ENCODE data around the gene GDPD4.

Gene GDPD4

DNA sequence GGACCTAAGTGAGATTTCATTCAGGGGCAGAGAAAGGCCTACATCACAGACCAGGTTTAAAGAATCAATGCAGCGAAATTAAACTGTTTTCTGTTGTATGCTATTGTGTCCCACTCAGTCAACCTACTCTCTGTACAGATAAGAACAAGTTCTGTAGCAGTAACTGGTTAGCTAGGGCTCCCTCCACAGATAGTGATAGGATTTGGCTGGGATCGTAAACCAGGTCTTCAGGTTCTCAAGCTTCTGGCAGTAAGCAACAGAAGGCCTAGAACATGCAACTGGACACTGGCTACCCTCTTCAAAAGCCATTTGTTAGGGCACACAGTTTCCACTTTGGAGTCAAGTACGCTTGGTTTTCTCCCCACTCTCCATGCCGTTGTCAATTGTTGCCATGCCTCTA, 69.2 kb downstream of the GDPD4 start:
- no peaks in the 10 kb centered on the region for H3K9me2 ChIP-seq (replicated peaks; ENCODE audit: insufficient read depth, low read length)
- TF ChIP-seq EZH2phosphoT487 (IDR thresholded peaks at IDR 0.05; ENCODE audit: low read length) = no peak
- TF ChIP-seq, protein P1, sequence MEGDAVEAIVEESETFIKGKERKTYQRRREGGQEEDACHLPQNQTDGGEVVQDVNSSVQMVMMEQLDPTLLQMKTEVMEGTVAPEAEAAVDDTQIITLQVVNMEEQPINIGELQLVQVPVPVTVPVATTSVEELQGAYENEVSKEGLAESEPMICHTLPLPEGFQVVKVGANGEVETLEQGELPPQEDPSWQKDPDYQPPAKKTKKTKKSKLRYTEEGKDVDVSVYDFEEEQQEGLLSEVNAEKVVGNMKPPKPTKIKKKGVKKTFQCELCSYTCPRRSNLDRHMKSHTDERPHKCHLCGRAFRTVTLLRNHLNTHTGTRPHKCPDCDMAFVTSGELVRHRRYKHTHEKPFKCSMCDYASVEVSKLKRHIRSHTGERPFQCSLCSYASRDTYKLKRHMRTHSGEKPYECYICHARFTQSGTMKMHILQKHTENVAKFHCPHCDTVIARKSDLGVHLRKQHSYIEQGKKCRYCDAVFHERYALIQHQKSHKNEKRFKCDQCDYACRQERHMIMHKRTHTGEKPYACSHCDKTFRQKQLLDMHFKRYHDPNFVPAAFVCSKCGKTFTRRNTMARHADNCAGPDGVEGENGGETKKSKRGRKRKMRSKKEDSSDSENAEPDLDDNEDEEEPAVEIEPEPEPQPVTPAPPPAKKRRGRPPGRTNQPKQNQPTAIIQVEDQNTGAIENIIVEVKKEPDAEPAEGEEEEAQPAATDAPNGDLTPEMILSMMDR (IDR thresholded peaks at IDR 0.05; ENCODE audit: low read length) = no peak
- no peak for TF ChIP-seq EZH2 (optimal IDR thresholded peaks at IDR 0.05; ENCODE audit: low read depth, low read length)
- no peak for DNase-seq

DNA sequence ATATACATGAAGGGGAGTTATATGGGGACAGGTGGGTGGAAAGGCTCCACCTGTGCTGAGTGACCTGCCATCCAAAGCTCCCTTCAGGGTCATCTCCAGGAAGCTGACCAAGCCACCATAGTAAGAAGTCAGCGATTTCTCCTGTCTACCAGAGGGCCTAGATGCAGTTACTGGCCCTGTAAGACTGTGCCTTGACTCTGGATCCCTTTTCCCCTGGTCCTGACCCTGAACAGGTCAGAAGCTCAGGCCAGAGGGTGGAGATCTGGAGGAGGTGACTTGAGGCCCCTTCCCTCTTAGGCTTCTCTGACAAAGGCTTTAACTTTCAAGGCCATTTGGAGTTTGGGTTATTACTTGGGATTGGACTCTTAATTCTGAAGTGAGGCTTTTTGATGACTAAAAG, 69.7 kb downstream of the GDPD4 start:
- H3K9ac ChIP-seq (ENCODE audit: low read length) = no peak overlapping the region
- DNase-seq = no peak
- H3K36me3 ChIP-seq (replicated peaks; ENCODE audit: insufficient read depth, low read length) = no peaks in the 10 kb centered on the region
- no peak for TF ChIP-seq EZH2 (optimal IDR thresholded peaks at IDR 0.05; ENCODE audit: low read depth, low read length)
- TF ChIP-seq, protein P1 (IDR thresholded peaks at IDR 0.05; ENCODE audit: low read length) = no peak
- no peak for TF ChIP-seq EZH2phosphoT487 (IDR thresholded peaks at IDR 0.05; ENCODE audit: low read length)
- no peaks in the 10 kb centered on the region for H3K79me2 ChIP-seq (ENCODE audit: low read length)
- H3K4me3 ChIP-seq (ENCODE audit: low read length) = no peak overlapping the region
- H3K4me1 ChIP-seq (ENCODE audit: low read length) = no peaks in the 10 kb centered on the region
- no peaks in the 10 kb centered on the region for H3K9me2 ChIP-seq (replicated peaks; ENCODE audit: insufficient read depth, low read length)
- H2AFZ ChIP-seq (ENCODE audit: low read length) = no peak overlapping the region
- no peak overlapping the region for H3K4me2 ChIP-seq (ENCODE audit: low read depth, low read length)
- H3K27ac ChIP-seq (ENCODE audit: low read length) = no peak overlapping the region
- no peaks in the 10 kb centered on the region for H3F3A ChIP-seq (ENCODE audit: insufficient read depth, low read length)
- no peaks in the 10 kb centered on the region for H4K20me1 ChIP-seq (ENCODE audit: insufficient read depth, low read length)
- no peaks in the 10 kb centered on the region for H3K27me3 ChIP-seq (replicated peaks; ENCODE audit: insufficient read depth, low read length)
- H3K9me3 ChIP-seq (replicated peaks; ENCODE audit: insufficient read depth, low read length) = no peaks in the 10 kb centered on the region

More for the DNA sequence above, 69.2 kb downstream of the GDPD4 start:
- Histone ChIP-seq H3K27ac (ENCODE audit: low read length) (no peak overlapping the region), H3K9ac (ENCODE audit: low read length) (no peak overlapping the region), H3K36me3 (replicated peaks; ENCODE audit: insufficient read depth, low read length) (no peaks in the 10 kb centered on the region), H3F3A (ENCODE audit: insufficient read depth, low read length) (no peaks in the 10 kb centered on the region), H3K4me3 (ENCODE audit: low read length) (no peak overlapping the region), H2AFZ (ENCODE audit: low read length) (no peak overlapping the region), H3K9me3 (replicated peaks; ENCODE audit: insufficient read depth, low read length) (no peaks in the 10 kb centered on the region), H4K20me1 (ENCODE audit: insufficient read depth, low read length) (no peaks in the 10 kb centered on the region), H3K27me3 (replicated peaks; ENCODE audit: insufficient read depth, low read length) (no peaks in the 10 kb centered on the region), H3K4me1 (ENCODE audit: low read length) (no peaks in the 10 kb centered on the region), H3K4me2 (ENCODE audit: low read depth, low read length) (no peak overlapping the region), H3K79me2 (ENCODE audit: low read length) (no peaks in the 10 kb centered on the region)

DNA sequence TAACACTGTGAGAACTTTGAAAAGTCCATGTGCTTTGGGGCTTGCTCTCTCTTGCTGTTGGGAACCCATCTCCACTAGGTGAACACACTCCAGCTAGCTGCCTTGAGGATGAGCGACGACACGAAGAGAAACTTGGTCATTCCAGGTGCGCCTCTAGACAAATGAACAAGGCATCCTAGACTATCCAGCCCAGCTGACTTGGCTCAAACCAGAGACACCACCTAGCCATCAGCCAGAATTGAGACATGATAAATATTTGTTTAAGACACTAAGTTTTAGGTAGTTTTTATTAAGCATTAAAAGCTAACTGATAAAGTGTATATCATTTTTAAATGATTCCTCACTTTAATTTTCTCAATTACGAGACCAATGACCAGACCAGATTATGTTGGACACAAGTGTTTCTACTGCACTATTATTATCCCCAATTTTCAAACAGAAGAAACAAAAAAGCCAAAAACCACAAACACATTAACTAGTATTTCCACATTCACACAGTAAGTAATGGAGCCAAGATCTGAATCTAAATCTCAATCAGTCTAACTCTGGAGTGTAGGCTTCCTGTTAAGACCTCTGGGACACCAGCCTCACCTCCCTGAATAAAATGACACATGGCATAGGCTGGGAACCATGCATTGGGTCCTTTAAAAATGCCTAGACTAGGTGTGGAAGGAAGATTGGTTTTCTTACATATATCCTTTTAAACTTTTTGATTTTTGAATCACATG, 70.4 kb downstream of the GDPD4 start:
- Histone ChIP-seq H3K79me2 (ENCODE audit: low read length) (no peaks in the 10 kb centered on the region), H3K9ac (ENCODE audit: low read length) (no peak overlapping the region), H4K20me1 (ENCODE audit: insufficient read depth, low read length) (no peaks in the 10 kb centered on the region), H3F3A (ENCODE audit: insufficient read depth, low read length) (no peaks in the 10 kb centered on the region), H3K36me3 (replicated peaks; ENCODE audit: insufficient read depth, low read length) (no peaks in the 10 kb centered on the region), H3K9me2 (replicated peaks; ENCODE audit: insufficient read depth, low read length) (no peaks in the 10 kb centered on the region), H3K9me3 (replicated peaks; ENCODE audit: insufficient read depth, low read length) (no peaks in the 10 kb centered on the region), H3K4me3 (ENCODE audit: low read length) (no peak overlapping the region), H3K27me3 (replicated peaks; ENCODE audit: insufficient read depth, low read length) (no peaks in the 10 kb centered on the region), H2AFZ (ENCODE audit: low read length) (no peak overlapping the region), H3K4me1 (ENCODE audit: low read length) (no peaks in the 10 kb centered on the region), H3K4me2 (ENCODE audit: low read depth, low read length) (no peak overlapping the region), H3K27ac (ENCODE audit: low read length) (no peak overlapping the region)
- no peak for DNase-seq
- TF ChIP-seq EZH2 (optimal IDR thresholded peaks at IDR 0.05; ENCODE audit: low read depth, low read length) = no peak
- TF ChIP-seq, protein P1 (IDR thresholded peaks at IDR 0.05; ENCODE audit: low read length) = no peak
- no peak for TF ChIP-seq EZH2phosphoT487 (IDR thresholded peaks at IDR 0.05; ENCODE audit: low read length)

All from MM.1S (cell line).